Ovary (tissue), 9 donors: ENCODE data around the gene COL5A1. TPM values are rescaled to one million over a fixed set of nuclear protein-coding genes. Genes with fewer than 3 reads are reported as not detected.

Experiments
- DNase-seq, 5 donors: peaks; one replicate each; pipeline ENCODE4 v3.0.0-alpha.2; 2019 to 2020
- H3K27ac ChIP-seq, 2 donors: fragments of 200-600 bp; one replicate each; pipeline versions ENCODE4 v1.5.1 to v1.8.0; 2019 to 2022
- H3K27me3 ChIP-seq: fragments of 200-600 bp; one replicate; pipeline ENCODE4 v1.8.0; 2022
- H3K36me3 ChIP-seq: fragments of 200-600 bp; sonication (generic); one replicate; pipeline ENCODE4 v1.5.1; 2019
- H3K4me1 ChIP-seq: one replicate; pipeline ENCODE4 v1.8.1; 2013; ENCODE audit warnings: mild to moderate bottlenecking, moderate library complexity; ENCODE audit not compliant: insufficient read depth
- H3K4me3 ChIP-seq: fragments of 200-600 bp; sonication (generic); one replicate; pipeline ENCODE4 v1.5.1; 2017
- H3K9me3 ChIP-seq, 2 donors: fragments of 200-600 bp in 1 of 2; sonication (generic) in 1 of 2; one replicate each; pipeline versions ENCODE4 v1.5.1 to v1.8.1; 2013 to 2019; ENCODE audit warnings: mild to moderate bottlenecking in 1 of 2, moderate library complexity in 1 of 2
- EP300 ChIP-seq: sonication (generic); formaldehyde crosslinking; IDR thresholded peaks from one replicate; pipeline ENCODE4 v1.6.1; 2017; ENCODE audit warnings: antibody characterized with exemption
- POLR2A ChIP-seq: fragments of 450-650 bp; IDR thresholded peaks from one replicate; pipeline ENCODE4 v1.6.1; 2017; ENCODE audit warnings: antibody characterized with exemption, mild to moderate bottlenecking, moderate library complexity
- WGBS, 3 donors: extraction: QIAGEN DNeasy Blood & Tissue Kit in 1 of 3; methylation state at CpG; one replicate each; pipeline versions ENCODE4 v1.1.5 to v1.1.7; 2013 to 2017; 5-methylcytosine and 5-hydroxymethylcytosine counted together
- intact Hi-C, 4 donors: fragments of 100-400 bp; cut with DNase I; formaldehyde crosslinking; loops; one replicate each; pipeline versions ENCODE4 v1.11.0 to v1.15.1; 2022 to 2023
- polyA plus RNA-seq, 2 donors: library from polyadenylated mRNA; stranded (reverse); fragments of 200-250 nt in 1 of 2; fragments of 350-450 nt in 1 of 2; fragmentation: Illumina TruSeq in 1 of 2; extraction: RNeasy Lipid Tissue Mini Kit (QIAGEN cat#74804) in 1 of 2; gene quantifications; one replicate each; pipeline ENCODE4 v1.2.3, GENCODE V29; 2013 to 2014
- total RNA-seq, 7 donors: library from RNA; depleted of rRNA in 2 of 7; stranded (reverse); fragments of >200 nt in 2 of 7; fragmentation: NEBNext Ultra II Directional in 3 of 7; extraction: Animal tissue kit (Norgen Biotek cat#: 25700) in 3 of 7; gene quantifications; one replicate each; pipeline versions ENCODE4 v1.1.0 to v1.2.4, GENCODE V29; 2016 to 2023
- TF ChIP-seq, protein P1 (sequence below), 3 donors: fragments of 450-650 bp in 2 of 3; fragments of 200-600 bp in 1 of 3; IDR thresholded peaks; one replicate each; pipeline versions ENCODE4 v1.5.1 to v1.8.0; 2016 to 2022; ENCODE audit warnings: antibody characterized with exemption in 3 of 3, mild to moderate bottlenecking in 1 of 3
- donor health status: DM: no; HTN: no; CAD: no; lungs with moderate emphysema.
- donor health status: DM: no; HTN: no; CAD: no.
- donor health status: Bipolar disorder and iron deficiency.
- donor health status: DM: yes; HTN: yes; CAD: no.
- donor health status: DM: no; HTN: no; CAD: no.
- donor health status: DM: yes; HTN: yes; CAD: no.

Gene COL5A1
- total and polyA plus RNA-seq, 9 donors, result 28.1 to 117 (median 54.6) TPM

- TF ChIP-seq, protein P1, sequence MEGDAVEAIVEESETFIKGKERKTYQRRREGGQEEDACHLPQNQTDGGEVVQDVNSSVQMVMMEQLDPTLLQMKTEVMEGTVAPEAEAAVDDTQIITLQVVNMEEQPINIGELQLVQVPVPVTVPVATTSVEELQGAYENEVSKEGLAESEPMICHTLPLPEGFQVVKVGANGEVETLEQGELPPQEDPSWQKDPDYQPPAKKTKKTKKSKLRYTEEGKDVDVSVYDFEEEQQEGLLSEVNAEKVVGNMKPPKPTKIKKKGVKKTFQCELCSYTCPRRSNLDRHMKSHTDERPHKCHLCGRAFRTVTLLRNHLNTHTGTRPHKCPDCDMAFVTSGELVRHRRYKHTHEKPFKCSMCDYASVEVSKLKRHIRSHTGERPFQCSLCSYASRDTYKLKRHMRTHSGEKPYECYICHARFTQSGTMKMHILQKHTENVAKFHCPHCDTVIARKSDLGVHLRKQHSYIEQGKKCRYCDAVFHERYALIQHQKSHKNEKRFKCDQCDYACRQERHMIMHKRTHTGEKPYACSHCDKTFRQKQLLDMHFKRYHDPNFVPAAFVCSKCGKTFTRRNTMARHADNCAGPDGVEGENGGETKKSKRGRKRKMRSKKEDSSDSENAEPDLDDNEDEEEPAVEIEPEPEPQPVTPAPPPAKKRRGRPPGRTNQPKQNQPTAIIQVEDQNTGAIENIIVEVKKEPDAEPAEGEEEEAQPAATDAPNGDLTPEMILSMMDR (IDR thresholded peaks at IDR 0.05), result no peak
- TF ChIP-seq EP300 (no peak), POLR2A (no peak)
- no peak overlapping the region for H3K4me3 ChIP-seq
Observed at GRCh38 chr9:134597957-134598883, 43.4 kb upstream of the COL5A1 start.

GRCh38 chr9:134598884-134599245, 42.7 kb upstream of the COL5A1 start:
- 69 to 75% (median 69%) methylated on average over 11 of the region's 11 CpGs for WGBS, 3 donors
- Histone ChIP-seq H3K36me3 (no peaks in the 10 kb centered on the region), H3K4me3 (no peak overlapping the region), H3K27ac (no peak overlapping the region), H3K4me1 (peaks cover 1% of the 10 kb centered on the region), H3K27me3 (no peaks in the 10 kb centered on the region), H3K9me3 (no peaks in the 10 kb centered on the region)
- intact Hi-C loops, result no loop called here
- TF ChIP-seq, protein P1 (IDR thresholded peaks at IDR 0.05), result no peak
- TF ChIP-seq POLR2A (no peak), EP300 (no peak)
- DNase-seq, result no peak

More at GRCh38 chr9:134597957-134598883, 43.4 kb upstream of the COL5A1 start:
- Histone ChIP-seq H3K9me3 (no peaks in the 10 kb centered on the region), H3K27ac (no peak overlapping the region), H3K4me1 (peaks cover 1% of the 10 kb centered on the region), H3K36me3 (no peaks in the 10 kb centered on the region), H3K27me3 (no peaks in the 10 kb centered on the region)
- peak in 2 of 5 donors; percentile 9 to 31 for DNase-seq
- intact Hi-C loops, result no loop called here
- WGBS, 3 donors, result 68 to 70% (median 69%) methylated on average over 27 of the region's 27 CpGs

DNA sequence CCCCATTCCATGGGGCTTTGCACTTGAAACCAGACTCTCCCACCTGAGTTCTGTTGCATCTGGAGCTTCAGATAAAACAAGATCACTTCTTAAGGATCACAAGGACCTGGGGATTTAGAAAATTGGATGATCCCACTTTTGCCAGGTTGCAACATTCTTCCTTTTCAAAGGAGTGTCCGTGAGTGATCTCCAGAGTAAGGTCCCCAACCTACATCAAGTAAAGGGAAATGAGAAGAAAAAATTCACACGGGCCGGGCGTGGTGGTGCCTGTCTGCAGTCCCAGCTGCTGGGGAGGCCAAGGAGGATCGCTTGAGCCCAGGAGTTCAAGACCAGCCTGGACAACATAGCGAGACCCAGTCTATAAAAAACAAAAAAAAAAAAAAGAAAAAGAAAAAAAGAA, 41.2 kb upstream of the COL5A1 start:
- Histone ChIP-seq H3K4me1 (peaks cover 1% of the 10 kb centered on the region), H3K4me3 (no peak overlapping the region), H3K27me3 (no peaks in the 10 kb centered on the region), H3K9me3 (no peaks in the 10 kb centered on the region), H3K27ac (no peak overlapping the region), H3K36me3 (no peaks in the 10 kb centered on the region)
- peak in 1 of 5 donors; percentile 9 for DNase-seq
- no peak for TF ChIP-seq POLR2A
- no peak for TF ChIP-seq EP300
- TF ChIP-seq, protein P1 (IDR thresholded peaks at IDR 0.05), result no peak
- intact Hi-C loops, result no loop called here
- 88 to 94% (median 90%) methylated on average over 6 of the region's 6 CpGs for WGBS, 3 donors

GRCh38 chr9:134600836-134601638, 40.6 kb upstream of the COL5A1 start:
- H3K27ac ChIP-seq, result no peak overlapping the region
- H3K27me3 ChIP-seq, result no peaks in the 10 kb centered on the region
- WGBS, 3 donors, result 95 to 98% (median 95%) methylated on average over 10 of the region's 10 CpGs
- no peaks in the 10 kb centered on the region for H3K36me3 ChIP-seq
- H3K4me3 ChIP-seq, result no peak overlapping the region
- H3K9me3 ChIP-seq, result no peaks in the 10 kb centered on the region
- TF ChIP-seq EP300 (no peak), POLR2A (no peak)
- TF ChIP-seq, protein P1 (IDR thresholded peaks at IDR 0.05), result no peak
- no peak for DNase-seq
- H3K4me1 ChIP-seq, result peaks cover 1% of the 10 kb centered on the region
- intact Hi-C loops, result no loop called here
